Kidney epithelial cell (primary cell): ENCODE results near the gene CYS1. TPM values are rescaled to one million over a fixed set of nuclear protein-coding genes. Genes with fewer than 3 reads are reported as not detected.
"Not testable (repeated sequence)": the region's sequence is repeated elsewhere in the genome, so short reads cannot be mapped to it uniquely, and the experiment has no call there.

Source experiments
- DNase-seq: peaks from one replicate; pipeline ENCODE4 v3.0.0-alpha.2; 2010; ENCODE audit warnings: low read depth
- H3K27me3 ChIP-seq: 2 replicates; pipeline ENCODE4 v1.6.0; 2011; ENCODE audit warnings: low read length; ENCODE audit not compliant: control insufficient read depth, insufficient read depth
- H3K36me3 ChIP-seq: 2 replicates; pipeline ENCODE4 v1.5.1; 2011; ENCODE audit warnings: low read length; ENCODE audit not compliant: control insufficient read depth, insufficient read depth
- H3K4me3 ChIP-seq: 2 replicates; pipeline ENCODE4 v1.5.1; 2011; ENCODE audit warnings: low read depth, mild to moderate bottlenecking, control low read depth, low read length
- CTCF ChIP-seq: IDR thresholded peaks from 2 replicates; pipeline ENCODE4 v1.5.1; 2011; ENCODE audit warnings: mild to moderate bottlenecking, moderate library complexity, low read length, control low read depth, inconsistent platforms; ENCODE audit not compliant: insufficient read depth, poor library complexity, severe bottlenecking
- total RNA-seq: library from RNA; depleted of rRNA; stranded (reverse); fragments of >200 nt; gene quantifications from 2 replicates; pipeline ENCODE4 v1.2.3, GENCODE V29; 2015

Gene CYS1
- total RNA-seq, 1 donor from 2014 or later: 12.2 TPM

GRCh38 chr2:10119601-10120157, 39.5 kb upstream of the CYS1 start:
- DNase-seq: no peak
- H3K27me3 ChIP-seq: no peaks in the 10 kb centered on the region
- H3K4me3 ChIP-seq: peak overlapping the region; percentile 59
- no peaks in the 10 kb centered on the region for H3K36me3 ChIP-seq
- TF ChIP-seq CTCF: no peak

GRCh38 chr2:10119027-10119325, 38.8 kb upstream of the CYS1 start:
- no peaks in the 10 kb centered on the region for H3K27me3 ChIP-seq
- H3K36me3 ChIP-seq: no peaks in the 10 kb centered on the region
- no peak for TF ChIP-seq CTCF
- no peak for DNase-seq
- H3K4me3 ChIP-seq: no peak overlapping the region

- Histone ChIP-seq H3K27me3 (no peaks in the 10 kb centered on the region), H3K4me3 (no peak overlapping the region), H3K36me3 (no peaks in the 10 kb centered on the region)
- TF ChIP-seq CTCF: no peak
- DNase-seq: no peak
Measured at GRCh38 chr2:10109311-10109710, 29.1 kb upstream of the CYS1 start.

GRCh38 chr2:10104906-10105305, 24.7 kb upstream of the CYS1 start:
- not testable (repeated sequence) for H3K36me3 ChIP-seq, H3K27me3 ChIP-seq, H3K4me3 ChIP-seq, DNase-seq

GRCh38 chr2:10103179-10103578, 23.0 kb upstream of the CYS1 start:
- no peaks in the 10 kb centered on the region for H3K36me3 ChIP-seq
- H3K4me3 ChIP-seq: no peak overlapping the region
- no peaks in the 10 kb centered on the region for H3K27me3 ChIP-seq
- no peak for DNase-seq
- TF ChIP-seq CTCF: no peak

GRCh38 chr2:10101491-10101890, 21.3 kb upstream of the CYS1 start:
- no peak for TF ChIP-seq CTCF

More at GRCh38 chr2:10101491-10101890, 21.3 kb upstream of the CYS1 start:
- H3K27me3 ChIP-seq: no peaks in the 10 kb centered on the region
- H3K36me3 ChIP-seq: no peaks in the 10 kb centered on the region
- no peak overlapping the region for H3K4me3 ChIP-seq
- DNase-seq: no peak
